ENCODE results near the gene GPAM.
"Not testable (repeated sequence)": the region's sequence is repeated elsewhere in the genome, so short reads cannot be mapped to it uniquely, and the experiment has no call there.

The GPAM gene, protein sequence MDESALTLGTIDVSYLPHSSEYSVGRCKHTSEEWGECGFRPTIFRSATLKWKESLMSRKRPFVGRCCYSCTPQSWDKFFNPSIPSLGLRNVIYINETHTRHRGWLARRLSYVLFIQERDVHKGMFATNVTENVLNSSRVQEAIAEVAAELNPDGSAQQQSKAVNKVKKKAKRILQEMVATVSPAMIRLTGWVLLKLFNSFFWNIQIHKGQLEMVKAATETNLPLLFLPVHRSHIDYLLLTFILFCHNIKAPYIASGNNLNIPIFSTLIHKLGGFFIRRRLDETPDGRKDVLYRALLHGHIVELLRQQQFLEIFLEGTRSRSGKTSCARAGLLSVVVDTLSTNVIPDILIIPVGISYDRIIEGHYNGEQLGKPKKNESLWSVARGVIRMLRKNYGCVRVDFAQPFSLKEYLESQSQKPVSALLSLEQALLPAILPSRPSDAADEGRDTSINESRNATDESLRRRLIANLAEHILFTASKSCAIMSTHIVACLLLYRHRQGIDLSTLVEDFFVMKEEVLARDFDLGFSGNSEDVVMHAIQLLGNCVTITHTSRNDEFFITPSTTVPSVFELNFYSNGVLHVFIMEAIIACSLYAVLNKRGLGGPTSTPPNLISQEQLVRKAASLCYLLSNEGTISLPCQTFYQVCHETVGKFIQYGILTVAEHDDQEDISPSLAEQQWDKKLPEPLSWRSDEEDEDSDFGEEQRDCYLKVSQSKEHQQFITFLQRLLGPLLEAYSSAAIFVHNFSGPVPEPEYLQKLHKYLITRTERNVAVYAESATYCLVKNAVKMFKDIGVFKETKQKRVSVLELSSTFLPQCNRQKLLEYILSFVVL

DNA sequence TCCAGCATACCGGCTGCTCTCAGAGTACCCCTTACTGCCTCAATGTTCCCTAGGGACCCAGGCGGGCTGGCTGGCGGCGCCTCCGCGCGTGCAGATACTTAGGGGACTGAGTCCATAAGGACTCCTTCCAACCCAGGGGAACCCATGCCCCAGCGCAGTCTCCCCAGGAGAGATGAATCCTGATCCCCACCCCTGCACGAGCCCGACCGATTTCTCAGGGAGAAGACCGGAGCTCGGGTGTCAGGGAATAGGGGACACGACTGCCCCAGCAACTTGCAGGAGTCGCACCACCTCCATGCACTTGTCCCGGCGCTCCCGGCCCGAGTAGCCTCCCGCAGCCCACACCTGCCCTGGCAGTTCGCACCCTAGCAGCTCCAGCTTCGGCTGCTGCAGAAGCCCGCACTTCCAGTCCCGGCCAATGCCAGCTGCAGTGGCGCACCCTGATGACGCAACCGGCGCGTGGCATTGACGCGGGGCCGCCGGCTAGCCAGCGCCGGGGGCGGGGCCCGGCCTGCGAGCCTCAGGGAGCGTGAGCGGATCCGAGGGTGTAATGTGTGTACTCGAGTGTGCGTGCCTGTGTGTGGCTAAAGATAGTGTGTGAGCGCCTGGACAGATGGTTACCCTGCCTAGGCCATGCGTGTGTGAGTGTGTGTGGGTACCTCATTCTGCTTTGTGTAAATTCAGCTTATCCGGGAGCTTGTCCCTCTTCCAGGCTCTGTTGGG, at the start of gene GPAM:
TSS of gene GPAM (minus strand) at position 437 of the 723 bp plus-strand sequence. CDS start 1,981 bp downstream, outside the sequence.
- DNase-seq (ENCODE audit: insufficient read length, low spot score) (peak; percentile 87), FAIRE-seq (peak; percentile 82)
- peak; percentile 97 for TF ChIP-seq POLR2A (IDR thresholded peaks at IDR 0.05; ENCODE audit: low read depth, low read length)

GRCh38 chr10:112232670-112233069, 49.1 kb upstream of the GPAM start:
- FAIRE-seq: no peak

DNA sequence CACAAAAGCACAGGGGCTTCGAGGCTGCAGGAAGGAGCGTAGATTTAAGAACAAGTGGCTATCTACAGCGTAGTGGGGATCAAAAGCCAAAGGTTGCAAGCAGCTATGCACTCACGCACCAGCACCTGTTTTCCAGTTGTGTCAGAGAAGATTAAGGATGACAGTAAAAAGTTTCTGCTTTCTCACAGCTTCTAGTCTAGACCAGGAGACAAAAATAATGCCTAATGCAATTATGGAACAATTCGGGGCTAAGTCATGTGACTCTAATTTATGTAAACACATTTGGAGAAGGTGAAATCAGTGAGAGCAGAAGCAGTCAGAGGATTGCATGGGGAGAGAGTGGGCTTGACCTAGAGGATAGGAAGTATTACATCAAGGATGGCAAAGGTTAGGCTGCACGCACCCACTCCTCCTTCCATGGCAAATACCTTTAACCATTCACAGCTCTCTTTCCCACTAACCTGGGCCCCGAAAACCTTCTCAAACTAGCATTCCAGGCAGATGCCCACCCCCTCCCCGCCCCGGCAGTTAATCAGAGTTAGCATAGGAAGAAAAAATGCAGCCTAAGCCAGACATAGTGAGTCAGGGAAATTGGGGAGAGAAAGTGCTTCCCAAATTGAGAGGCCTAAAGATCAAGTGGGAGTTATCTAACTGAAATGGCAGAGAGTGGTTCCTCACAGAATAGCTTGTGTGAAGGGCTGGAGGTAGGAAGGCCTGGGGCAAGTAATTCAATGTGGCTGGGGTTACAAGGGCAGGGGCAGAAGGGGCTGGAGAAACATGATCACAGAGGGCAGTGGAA, 48.2 kb upstream of the GPAM start:
- DNase-seq (ENCODE audit: insufficient read length, low spot score) (no peak), FAIRE-seq (no peak)
- no peak for TF ChIP-seq POLR2A (IDR thresholded peaks at IDR 0.05; ENCODE audit: low read depth, low read length)

More at GRCh38 chr10:112232670-112233069, 49.1 kb upstream of the GPAM start:
- no peak for TF ChIP-seq POLR2A (IDR thresholded peaks at IDR 0.05; ENCODE audit: low read depth, low read length)
- no peak for DNase-seq (ENCODE audit: insufficient read length, low spot score)

DNA sequence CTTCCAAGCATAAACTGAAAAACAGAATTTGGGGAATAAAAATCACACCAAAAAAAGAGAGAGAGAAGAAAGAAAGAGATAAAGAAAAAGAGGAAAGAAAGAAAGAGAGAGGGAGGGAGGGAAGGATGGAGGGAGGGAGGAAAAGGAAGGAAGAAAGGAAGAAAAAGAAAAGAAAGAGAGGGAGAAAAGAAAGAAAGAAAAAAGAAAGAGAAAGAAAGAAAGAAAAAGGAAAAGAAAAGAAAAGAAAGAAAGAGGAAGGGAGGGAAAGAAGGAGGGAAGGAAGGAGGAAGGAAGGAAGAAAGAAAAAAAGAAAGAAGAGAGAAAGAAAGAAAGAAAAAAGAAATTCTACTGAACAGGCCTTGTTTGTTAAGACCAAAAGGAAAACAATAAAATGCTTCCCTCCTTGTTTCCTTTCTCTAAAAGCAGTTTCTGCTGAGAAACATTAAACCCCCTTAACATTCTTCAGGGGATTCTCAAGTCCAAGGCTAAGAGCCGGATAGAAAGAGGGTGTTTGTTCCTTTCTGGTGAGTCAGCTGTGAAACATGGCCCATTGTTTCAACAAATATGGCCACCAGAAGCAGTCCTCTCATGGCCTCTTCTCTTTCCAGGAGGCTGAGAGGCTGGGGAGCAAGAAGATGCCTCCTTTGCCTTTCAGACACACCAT, 46.9 kb upstream of the GPAM start:
- no peak for DNase-seq (ENCODE audit: insufficient read length, low spot score)

GRCh38 chr10:112229901-112230300, 46.3 kb upstream of the GPAM start:
- DNase-seq (ENCODE audit: insufficient read length, low spot score) (no peak), FAIRE-seq (no peak)
- TF ChIP-seq POLR2A (IDR thresholded peaks at IDR 0.05; ENCODE audit: low read depth, low read length): no peak

More for the DNA sequence above, 46.9 kb upstream of the GPAM start:
- no peak for TF ChIP-seq POLR2A (IDR thresholded peaks at IDR 0.05; ENCODE audit: low read depth, low read length)
- no peak for FAIRE-seq

DNA sequence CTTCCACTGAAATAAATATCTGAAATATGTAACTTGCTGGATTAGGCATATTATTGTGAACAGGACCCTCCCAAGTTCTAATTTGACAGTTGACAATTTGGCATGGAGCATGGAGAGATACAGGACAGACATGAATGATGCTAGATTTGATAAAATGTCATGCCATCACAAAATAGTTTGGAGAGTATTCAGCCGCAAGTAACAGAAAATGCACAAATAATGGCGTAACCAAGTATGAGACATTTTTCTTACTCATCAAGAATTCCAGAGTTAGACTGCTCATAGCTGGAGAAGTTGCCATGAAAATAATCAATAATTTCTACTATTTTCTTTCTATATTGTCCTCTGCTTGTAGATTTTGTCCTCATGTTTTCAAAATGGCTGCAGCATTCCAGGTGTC, 45.5 kb upstream of the GPAM start:
- DNase-seq (ENCODE audit: insufficient read length, low spot score) (no peak), FAIRE-seq (no peak)
- no peak for TF ChIP-seq POLR2A (IDR thresholded peaks at IDR 0.05; ENCODE audit: low read depth, low read length)

GRCh38 chr10:112228366-112229088, 45.0 kb upstream of the GPAM start:
- DNase-seq (ENCODE audit: insufficient read length, low spot score): not testable (repeated sequence)

GRCh38 chr10:112227331-112227987, 43.9 kb upstream of the GPAM start:
- DNase-seq (ENCODE audit: insufficient read length, low spot score) (no peak), FAIRE-seq (no peak)
- no peak for TF ChIP-seq POLR2A (IDR thresholded peaks at IDR 0.05; ENCODE audit: low read depth, low read length)

More at GRCh38 chr10:112228366-112229088, 45.0 kb upstream of the GPAM start:
- not testable (repeated sequence) for FAIRE-seq

DNA sequence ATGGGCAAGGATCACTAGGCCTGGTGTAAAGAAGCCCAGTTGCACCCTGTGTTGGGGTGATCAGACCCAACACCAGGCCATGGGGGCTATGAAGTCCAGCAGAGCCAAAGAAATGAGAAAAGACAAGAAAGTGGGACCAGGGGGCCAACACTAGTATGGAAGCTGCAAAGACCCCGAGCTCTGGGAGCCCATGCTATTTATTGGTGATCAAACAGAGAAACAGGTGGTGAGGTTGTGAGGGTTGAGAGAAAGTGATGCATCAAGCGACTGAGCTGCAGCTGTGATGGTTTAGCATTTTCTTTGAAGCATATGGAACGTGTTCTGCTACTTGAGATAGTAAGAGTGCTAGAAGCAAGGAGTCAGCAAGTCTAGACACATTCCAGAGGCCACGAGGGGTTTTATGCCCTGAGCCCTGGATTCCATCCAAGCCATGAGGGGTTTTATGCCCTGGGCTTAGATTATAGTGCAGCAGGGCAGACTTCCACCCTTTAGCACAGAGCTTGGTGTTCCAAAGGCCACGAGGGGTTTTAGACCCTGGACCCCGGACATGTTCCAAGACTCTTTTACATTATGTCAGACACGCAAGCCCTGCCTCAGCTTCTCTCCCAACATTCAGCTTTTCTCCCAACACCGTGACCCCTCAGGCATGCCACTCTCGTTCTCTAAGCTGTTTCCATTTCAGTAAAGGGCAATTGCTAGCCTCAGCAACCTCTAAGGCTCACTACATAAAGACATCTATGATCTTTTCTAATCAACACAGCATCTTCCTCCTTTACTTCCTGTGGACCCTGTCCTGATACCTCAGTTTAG, 43.1 kb upstream of the GPAM start:
- no peak for TF ChIP-seq POLR2A (IDR thresholded peaks at IDR 0.05; ENCODE audit: low read depth, low read length)
- FAIRE-seq (no peak), DNase-seq (ENCODE audit: insufficient read length, low spot score) (no peak)

GRCh38 chr10:112225771-112226438, 42.3 kb upstream of the GPAM start:
- TF ChIP-seq POLR2A (IDR thresholded peaks at IDR 0.05; ENCODE audit: low read depth, low read length): no peak
- no peak for FAIRE-seq
- no peak for DNase-seq (ENCODE audit: insufficient read length, low spot score)

All from H54 (cell line).